ENCODE results near the gene C1orf56. TPM values are rescaled to one million over a fixed set of nuclear protein-coding genes. Genes with fewer than 3 reads are reported as not detected.

The C1orf56 gene
- total RNA-seq, 4 donors from 2014 or later: 4.4 to 7.9 (median 5.5) TPM

GRCh38 chr1:151047925-151048644 is 534 bp downstream of the C1orf56 start:
- TF ChIP-seq CTCF (IDR thresholded peaks at IDR 0.05; ENCODE audit: low read depth): no peak

- no peak for TF ChIP-seq CTCF (IDR thresholded peaks at IDR 0.05; ENCODE audit: low read depth)
Measured at GRCh38 chr1:151048645-151049032, 1.1 kb downstream of the C1orf56 start.

GRCh38 chr1:151049458-151049857 is 1.9 kb downstream of the C1orf56 start:
- TF ChIP-seq CTCF (IDR thresholded peaks at IDR 0.05; ENCODE audit: low read depth): no peak

GRCh38 chr1:151050051-151050688 is 2.6 kb downstream of the C1orf56 start:
- TF ChIP-seq CTCF (IDR thresholded peaks at IDR 0.05; ENCODE audit: low read depth): no peak

GRCh38 chr1:151051356-151052009 is 3.9 kb downstream of the C1orf56 start:
- TF ChIP-seq CTCF (IDR thresholded peaks at IDR 0.05; ENCODE audit: low read depth): no peak

- no peak for TF ChIP-seq CTCF (IDR thresholded peaks at IDR 0.05; ENCODE audit: low read depth)
Measured at GRCh38 chr1:151054971-151055547, 7.5 kb downstream of the C1orf56 start.

- TF ChIP-seq CTCF (IDR thresholded peaks at IDR 0.05; ENCODE audit: low read depth): no peak
Measured at GRCh38 chr1:151055581-151055980, 8.0 kb downstream of the C1orf56 start.
